Forelimb muscle (tissue), 1 donor: ENCODE data around the gene GREM2. TPM values are rescaled to one million over a fixed set of nuclear protein-coding genes. Genes with fewer than 3 reads are reported as not detected.

ENCODE experiments used
- DNase-seq: peaks from one replicate; pipeline ENCODE4 v3.0.0-alpha.2; 2013; ENCODE audit warnings: low read depth
- polyA plus RNA-seq: library from polyadenylated mRNA; unstranded; fragments of 120-200 nt; gene quantifications from one replicate; pipeline ENCODE4 v1.2.1, GENCODE V29; 2013; ENCODE audit not compliant: insufficient read length

Gene GREM2
- polyA plus RNA-seq, 1 donor, result 4.3 TPM

DNA sequence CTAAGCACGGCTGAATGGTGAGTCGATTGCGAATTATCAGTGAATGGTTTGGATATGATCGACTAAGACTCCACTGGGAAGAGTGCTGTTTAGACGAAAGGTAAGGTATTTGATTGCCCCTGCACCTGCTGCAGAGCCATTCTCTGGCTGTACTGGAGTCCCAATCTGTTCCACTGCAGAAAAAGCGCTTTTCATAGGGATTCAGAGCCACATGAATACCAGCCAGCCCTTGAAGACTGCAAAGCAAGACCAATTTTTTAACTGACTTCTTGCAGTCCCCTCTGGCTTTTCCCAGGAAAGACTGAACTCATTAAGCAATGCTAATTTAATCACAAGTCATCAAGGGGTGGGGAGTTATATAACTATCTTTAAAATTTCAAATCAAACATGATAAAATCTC lies 1.3 kb downstream of the GREM2 start:
- no peak for DNase-seq

DNA sequence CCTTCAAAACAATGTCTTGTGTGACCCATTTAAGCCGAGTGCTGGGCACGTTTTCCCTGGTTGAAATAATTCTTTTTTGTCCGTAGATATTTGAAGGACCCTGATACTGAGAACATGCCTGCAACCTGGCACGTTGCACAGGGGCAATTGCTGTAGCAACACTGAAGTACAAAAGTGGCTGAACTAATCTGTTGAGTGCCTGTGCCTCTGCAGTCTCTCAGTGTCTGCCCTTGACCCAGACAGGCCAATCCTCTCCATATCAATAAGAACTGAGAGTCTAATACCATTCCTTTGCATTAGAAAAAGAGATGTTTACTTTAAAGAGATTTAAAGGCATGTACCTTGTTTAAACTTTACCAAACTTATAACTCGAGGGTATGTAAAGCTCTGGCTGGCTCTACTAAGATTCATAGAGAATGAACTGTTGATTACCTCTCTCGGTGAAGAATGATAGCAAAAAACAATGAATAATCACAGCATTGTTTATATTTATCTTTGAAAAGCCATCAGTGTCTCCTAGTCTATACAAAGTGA lies 2.4 kb downstream of the GREM2 start:
- DNase-seq, result no peak

DNA sequence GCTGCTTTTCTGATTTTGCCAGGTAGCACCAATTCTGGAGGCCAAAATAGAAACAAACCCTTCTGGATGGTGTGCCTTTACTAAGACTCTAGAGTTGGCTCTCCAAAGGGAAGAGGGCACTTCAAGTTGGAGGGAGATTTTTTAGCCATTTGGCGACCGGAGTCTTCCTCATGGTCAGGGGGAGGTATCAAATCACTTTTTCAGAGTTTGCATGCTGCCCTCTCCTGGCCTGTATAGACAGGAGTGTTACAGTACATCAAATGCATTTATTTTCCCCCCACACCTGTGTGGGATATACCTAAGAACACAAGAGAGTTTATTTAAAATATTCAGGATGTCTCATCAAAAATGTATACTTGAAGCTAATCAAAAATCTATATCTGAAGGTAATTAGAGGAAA lies 3.2 kb downstream of the GREM2 start:
- no peak for DNase-seq

DNA sequence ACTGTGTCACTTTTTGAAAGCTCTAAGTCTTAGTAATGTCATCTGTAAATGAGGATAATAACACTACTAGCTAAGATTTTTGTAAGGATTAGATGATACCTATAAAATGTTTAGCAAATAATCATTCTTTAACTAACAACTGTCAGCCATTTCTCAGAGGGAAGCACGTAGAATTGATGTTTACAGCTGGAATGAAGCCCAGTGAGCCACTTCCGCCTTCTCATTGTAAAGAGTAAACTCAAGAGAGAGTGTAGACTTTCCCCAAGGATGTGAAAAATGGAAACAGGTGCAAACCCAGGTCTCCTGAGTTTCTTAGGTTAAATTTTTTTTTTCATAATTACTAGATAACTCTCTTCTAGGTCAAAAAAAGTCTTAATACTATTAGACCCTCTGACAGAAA lies 4.9 kb downstream of the GREM2 start:
- DNase-seq, result no peak

DNA sequence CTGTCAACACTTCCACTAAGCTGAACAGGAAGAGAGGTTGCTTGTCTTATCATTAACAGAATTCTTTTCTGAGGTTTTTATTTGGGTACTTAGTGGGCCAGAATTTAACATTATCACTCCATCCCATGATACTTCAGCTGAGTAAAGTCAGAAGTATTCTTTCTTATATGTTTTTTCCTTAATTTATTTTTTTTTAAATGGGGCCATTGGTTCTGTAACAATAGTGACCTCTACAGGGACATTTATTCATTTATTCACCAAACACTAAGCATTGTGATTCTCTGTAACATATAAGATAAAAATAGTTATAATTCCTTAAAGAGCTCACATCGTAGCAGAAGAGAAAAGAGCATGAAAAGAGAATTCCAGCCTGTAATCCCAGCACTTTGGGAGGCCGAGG lies 9.8 kb downstream of the GREM2 start:
- DNase-seq, result no peak

DNA sequence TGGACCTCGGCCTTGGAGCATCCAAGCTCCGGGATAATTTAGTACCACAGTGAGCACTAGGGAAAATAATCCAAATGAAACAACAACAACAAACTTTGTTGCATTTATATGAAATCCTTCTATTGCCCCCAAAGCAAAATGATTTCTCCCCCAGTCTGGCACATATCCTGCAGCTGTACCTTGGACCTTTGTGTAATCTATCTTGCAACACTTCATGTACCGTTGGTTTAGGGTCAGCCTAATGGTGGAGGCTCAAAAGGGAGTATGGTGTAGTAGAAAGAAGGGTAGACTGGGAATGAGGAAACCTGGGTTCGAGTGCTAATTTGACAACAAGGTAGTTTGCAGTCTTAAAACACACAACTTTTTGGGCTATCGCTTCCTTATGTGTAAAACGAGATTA lies 12.1 kb downstream of the GREM2 start:
- no peak for DNase-seq

DNA sequence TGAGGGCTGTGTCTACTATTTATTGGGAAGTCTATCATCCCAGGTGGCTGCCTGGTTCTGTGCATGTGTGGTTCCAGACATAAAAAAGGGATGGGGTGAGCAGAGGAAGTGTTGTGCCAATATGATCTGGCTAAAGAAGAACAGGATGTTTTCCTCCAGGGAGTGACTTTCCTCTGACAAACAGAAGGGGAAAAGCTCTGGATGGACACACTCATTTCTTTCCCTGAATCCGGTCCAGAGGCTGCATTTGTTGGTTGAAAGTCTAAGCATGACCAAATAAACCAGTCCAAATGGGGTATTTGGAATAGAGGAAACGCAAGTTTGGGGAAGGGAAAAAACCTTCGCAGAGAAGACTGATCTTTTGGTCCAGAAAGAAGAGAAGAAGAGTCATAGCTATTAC lies 12.7 kb downstream of the GREM2 start:
- DNase-seq, result no peak

DNA sequence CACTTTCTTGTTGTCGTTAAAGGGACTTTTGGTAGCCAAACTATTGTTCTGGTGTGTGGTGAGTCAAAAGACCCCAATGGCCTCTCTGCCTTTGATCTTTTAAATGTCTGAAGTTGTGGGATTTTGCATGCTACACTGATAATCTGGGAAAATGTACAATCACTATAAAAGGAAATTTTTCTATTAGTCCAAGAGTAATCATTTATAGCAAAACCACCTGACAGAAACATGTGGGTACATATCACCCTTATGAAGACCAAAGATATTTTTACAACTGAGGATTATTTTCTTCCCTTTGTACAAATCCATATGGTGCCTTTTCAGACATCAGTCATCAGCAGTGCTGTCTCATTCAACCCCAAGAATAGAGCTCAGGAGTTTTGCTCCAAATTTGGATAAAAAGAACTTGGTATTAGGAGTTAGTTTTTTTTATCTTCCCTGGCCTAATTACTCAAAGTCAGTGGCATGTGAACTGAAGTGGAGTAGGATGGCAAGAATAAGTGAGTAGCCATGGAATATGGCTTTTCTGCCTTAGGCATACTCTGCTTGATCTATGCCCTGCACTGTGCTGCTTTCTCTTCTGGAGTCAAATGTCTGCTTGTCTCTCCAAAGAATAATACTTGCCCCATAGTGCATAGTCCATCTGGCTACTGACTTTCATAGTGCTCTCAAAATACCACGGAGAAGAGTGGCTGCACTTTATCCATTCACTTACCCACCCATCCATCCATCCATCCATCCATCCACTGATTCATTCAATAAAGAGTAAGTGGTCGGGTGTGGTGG lies 13.5 kb downstream of the GREM2 start:
- DNase-seq, result no peak

DNA sequence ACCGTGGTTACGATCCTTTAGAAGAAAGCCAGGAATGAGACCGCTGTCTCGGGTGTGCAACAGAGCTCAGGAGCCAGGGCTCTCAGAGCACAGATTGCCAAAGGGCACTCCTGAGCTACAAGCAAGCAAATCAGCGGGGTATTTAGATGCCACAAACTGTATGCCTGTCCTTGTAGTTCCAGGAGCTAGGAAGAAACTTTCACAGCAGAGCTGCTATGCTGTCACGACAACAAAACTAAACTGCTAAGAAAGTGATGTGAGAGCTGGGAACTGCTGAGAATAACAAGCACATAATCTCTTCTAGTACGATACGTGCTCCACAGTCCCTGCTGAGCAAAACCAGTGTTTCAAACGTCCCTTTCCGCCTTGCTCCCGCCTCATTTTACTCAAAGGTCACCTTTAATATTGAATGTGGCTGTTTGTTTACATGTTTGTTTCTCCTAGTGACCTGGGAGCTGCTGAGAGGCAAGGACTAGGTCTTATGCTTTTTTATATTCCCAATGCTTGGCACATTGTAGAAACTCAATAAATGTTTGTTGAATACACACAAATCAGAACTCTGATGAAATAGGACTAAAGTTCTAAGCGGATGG lies 14.7 kb downstream of the GREM2 start:
- DNase-seq, result no peak

DNA sequence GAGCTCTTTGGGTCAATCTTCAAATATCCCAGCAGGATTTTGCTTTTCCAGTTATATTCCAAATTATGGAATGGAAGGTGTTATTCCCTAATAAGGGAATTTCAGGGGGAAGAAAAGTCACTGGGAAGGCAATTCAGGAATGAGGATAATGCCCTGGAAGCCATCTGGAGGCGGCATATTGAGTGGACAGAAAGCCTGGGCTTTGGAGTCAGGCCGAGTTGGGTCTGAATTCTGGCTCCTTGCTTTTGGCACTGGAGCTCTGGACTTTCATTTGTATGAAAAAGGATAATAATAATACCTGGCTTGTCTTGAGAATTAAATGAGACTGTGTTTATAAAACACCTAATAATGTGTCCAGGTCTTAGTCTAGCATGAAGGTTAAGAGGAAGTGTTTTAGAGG lies 16.5 kb downstream of the GREM2 start:
- DNase-seq, result no peak

DNA sequence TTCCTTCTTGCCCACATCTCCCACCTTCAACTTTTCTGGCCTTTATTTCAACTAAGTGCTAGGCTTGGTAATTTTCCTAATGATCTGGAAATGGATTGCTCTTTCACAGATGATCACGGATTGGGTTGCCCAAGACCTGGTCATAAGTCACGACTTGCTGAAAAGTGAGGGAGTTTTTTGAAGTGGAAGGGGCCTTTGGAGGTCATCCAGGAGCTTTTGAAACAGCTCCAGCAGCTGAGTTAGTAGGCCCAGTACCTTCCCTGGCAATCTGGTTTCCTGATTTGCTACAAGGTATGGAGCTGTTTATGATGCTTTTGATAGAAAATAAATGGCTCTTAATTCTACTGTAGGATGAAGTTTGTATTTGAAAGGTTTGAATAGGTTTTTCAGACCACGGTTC lies 20.4 kb downstream of the GREM2 start:
- DNase-seq, result no peak

DNA sequence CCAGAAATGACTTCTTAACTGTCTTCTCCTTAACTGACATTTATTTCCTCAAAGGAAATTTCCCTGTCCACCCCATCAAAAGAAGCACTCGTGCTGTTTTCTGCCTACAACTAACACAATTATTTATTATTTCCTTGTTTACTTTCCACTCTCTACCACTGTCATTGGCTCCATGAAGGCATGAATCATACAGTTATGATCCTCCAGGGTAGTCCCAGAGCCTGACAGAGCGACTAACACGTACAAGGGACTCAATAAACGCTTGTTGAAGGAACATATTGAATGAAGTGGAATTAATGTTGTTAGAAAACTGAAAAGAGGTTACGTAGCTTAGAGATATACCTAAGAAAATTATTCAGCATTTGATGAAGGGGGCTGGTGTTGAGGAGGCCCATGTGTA lies 20.9 kb downstream of the GREM2 start:
- no peak for DNase-seq

DNA sequence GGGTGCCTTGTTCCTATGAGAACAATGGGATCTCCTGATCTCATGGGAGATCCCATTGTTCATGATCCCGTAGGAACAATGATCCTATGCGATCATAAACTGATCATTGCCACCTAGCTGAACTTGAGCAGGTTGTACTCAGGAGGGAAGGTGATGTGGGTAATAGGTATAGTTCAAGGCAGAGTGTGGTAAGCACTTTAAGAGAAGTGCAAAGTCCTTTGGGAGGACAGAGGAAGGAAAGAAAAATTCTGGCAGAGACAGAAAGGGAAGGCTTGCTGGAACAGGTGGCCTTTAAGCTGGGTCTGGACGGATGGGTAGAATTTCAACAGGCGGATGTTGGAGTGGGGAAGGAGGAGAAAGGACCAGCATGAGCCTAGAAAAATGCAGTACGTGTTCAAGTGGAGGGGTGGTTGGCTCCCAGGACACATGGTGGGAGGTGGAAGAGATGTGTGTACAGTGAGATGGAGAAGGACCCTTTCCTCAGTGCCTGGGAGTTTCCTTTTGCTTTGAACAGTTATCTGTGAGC lies 22.3 kb downstream of the GREM2 start:
- no peak for DNase-seq

DNA sequence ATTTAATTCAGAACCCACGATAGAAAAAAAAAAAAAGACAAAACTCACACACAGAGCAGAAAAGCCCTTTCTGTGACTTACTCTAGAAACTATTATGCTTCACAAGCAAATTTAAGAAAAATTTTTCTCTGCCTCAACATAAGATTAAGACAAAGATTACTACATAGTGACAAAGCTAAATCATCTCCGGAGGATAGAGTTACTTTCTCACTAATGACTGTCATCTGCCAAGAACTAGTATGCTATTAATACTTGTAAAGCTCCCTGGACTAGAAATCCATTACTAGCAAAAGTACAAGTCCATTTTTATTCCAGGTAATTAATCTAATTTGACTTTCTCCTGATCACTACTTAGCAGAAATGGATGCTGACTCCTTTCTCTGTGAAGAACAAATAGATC lies 25.9 kb downstream of the GREM2 start:
- no peak for DNase-seq

DNA sequence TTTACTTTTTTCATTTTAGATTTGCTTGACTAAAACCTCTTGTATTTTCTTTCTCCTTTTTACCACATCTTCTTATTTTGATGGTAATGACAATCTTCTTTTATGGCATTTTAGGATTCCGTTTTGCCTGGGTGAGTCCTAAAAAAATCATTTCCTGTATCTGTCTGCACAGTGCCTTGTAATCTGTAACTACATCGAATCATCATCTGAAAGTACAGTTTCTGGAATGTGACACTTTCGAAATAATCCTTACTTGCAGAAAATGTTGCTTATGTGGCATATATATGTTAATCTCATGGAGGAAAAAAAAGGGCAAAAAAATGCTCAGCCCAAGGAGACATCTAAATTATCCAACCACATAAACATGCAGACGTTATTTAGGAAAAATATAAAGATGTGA lies 29.0 kb downstream of the GREM2 start:
- no peak for DNase-seq

DNA sequence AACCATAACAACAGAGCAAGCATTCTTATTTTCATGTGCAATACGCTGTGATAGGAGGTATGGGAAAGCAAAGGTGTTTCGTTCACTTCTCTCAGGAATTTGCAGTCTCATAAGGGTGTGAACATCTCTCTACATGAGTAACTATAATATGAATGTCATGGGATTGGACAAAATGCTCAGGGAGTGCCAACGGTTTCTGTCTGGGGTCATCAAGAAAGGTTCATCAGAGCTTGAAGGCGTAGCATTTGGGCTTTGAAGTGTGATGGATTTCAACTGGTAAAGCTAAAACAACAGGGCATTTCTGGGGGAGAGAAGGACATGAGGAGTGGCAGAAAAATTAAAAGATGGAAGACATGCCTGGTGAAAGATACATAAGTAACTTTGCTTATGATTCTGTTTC lies 32.4 kb downstream of the GREM2 start:
- no peak for DNase-seq

DNA sequence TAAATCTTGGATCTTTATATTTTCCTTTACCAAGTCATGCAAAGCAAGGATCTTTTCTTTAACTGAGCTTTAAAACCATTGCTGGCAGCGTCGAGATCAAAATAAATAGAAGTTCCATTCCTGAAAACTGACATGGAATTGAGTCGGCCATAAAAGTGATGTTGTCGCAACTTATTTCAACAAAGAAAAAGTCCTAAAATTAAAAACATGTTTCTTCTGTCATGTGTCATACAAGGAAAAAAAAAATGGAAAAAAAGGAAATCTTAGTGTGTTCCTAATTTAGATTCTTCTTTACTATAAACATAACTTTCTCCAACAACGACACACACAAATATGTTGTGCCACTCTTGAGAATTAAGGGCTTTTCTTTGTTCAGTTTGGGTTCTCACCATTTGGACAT lies 34.9 kb downstream of the GREM2 start:
- DNase-seq, result no peak

DNA sequence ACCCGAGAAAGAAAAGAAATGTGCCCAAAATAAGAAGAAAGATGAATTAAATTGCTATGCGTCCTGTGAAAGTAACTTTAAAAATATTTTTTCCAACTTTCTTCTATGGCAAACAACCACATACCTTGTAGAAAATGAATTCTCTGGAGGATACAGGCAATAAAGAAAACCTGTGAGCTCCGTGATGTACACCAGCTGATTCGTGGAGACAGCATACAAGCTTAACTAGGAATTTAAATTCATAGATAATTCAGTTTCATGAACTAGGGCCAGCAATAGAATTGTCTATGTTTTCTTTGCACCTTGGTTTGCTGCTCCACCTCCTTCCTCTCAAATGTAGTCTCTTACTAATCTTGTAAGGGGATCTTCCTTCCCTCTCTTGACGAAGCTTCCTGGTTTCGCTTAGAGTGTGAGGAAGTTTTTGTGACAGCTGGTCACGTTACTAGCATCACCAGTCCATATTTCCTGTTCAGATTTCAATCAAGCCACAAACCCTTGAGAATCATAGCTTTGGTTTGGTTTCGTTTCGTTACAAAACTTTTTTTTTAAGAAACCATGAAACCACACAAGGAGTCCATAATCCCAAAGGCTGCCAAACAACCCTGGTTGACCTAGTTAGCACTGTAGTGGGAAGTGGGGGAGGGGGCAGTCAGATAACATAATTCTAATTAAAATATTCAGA lies 35.8 kb downstream of the GREM2 start:
- DNase-seq, result peak; percentile 54

DNA sequence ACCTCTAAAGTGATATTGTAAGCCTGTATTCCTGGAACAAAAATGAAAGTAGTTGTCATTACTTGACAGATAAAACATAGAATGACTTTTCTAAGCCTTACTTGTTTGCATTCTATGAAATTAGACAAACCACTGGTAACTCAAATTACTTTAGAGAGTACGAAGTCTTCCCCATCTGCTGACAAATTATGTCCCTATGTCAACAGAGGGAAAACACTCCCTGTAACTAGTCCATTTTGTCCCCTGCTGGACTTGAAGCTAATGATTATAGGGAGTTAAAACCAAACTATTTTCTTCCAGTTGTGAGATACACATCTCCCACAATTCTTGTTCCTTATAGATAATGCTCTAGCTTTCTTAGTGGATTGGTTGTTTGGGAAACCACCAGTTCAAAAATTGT lies 39.6 kb downstream of the GREM2 start:
- no peak for DNase-seq

DNA sequence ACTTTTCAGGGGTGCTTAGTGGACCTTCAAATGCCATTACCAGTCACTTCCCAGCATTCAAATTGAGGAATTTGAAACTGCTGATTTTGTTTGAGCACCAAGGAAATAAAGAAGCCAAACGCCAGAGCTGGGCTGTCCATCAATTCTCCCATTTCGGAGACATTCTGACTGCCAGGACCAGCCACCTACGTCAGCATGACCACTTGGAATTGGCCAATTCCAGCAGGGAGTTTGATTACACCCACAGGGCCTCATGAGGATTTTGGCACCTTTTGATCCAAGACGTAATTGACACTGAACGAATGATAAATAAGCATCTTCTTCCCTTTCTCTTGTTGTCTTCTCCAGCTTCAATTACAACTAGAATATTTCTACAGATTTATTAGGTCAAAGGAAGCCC lies 40.2 kb downstream of the GREM2 start:
- DNase-seq, result no peak

DNA sequence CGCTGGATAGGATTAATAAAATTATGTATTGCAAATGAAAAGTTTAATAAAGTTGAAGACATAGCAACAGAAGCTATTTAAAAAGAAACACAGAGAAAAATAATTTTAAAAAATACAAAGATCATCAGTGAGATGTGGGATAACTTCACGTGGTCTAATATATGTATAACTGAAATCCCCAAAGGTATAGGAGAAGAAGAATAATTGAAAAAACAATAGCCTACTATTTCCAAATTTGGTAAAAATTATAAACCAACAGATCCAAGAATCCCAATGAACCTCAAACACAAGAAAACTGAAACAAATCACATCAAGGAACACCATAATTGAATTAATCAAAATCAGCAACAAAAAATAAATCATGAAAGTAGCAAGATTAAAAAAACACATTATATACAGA lies 44.9 kb downstream of the GREM2 start:
- DNase-seq, result no peak

DNA sequence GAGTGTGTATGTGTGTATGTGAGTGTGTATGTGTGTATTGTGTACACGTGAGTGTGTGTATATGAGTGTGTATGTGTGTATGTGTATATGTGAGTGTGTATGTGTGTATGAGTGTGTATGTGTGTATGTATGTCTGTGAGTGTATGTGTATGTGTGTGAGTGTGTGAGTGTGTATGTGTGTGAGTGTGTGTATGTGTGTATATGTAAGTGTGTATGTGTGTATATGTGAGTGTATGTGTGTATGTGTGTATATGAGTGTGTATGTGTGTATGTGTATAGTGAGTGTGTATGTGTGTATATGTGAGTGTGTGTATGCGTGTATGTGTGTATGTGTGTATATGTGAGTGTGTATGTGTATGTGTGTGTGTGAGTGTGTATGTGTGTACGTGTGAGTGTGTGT lies 49.2 kb downstream of the GREM2 start:
- no peak for DNase-seq

DNA sequence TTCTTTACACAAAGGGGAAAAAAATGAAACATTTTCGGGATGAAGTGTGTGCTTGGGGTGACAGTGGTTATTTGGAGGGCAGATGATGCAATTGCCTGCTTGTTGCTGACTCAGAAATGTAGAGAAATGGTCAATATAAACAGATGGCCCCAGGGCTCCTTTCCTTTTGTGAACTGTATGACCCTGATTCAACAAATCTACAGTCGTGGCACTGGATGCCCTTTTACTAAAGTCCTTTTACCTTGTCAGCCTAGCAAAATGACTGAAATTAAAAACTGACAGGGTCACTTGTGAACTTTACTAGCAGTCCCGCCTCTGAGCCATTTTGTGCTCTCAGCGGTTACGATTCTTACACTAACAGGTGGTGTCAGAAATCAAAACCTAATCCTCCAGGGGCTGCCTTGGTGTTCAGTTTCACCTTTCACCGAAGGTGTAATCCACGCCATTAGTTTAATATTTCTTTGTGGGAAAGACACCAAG lies 49.8 kb downstream of the GREM2 start:
- no peak for DNase-seq
